Stomach (tissue), 9 donors: Measurements from ENCODE around the gene FHOD3. TPM values are rescaled to one million over a fixed set of nuclear protein-coding genes. Genes with fewer than 3 reads are reported as not detected.
"Not testable (repeated sequence)": the region's sequence is repeated elsewhere in the genome, so short reads cannot be mapped to it uniquely, and the experiment has no call there.

Source experiments
- DNase-seq, 2 donors: peaks; one replicate each; pipeline versions ENCODE4 v3.0.0 to v3.0.0-alpha.2; 2013 to 2019
- H3K27ac ChIP-seq, 5 donors: fragments of 200-600 bp in 4 of 5; sonication (generic) in 4 of 5; one replicate each; pipeline ENCODE4 v1.5.1; 2013 to 2019; ENCODE audit warnings: mild to moderate bottlenecking in 1 of 5, moderate library complexity in 1 of 5
- H3K27me3 ChIP-seq, 3 donors: fragments of 200-600 bp; sonication (generic); one replicate each; pipeline ENCODE4 v1.5.1; 2017 to 2019; ENCODE audit warnings: mixed run types in 1 of 3
- H3K36me3 ChIP-seq, 4 donors: fragments of 200-600 bp; sonication (generic); 1 replicate in 3 of 4; 2 replicates in 1 of 4; pipeline ENCODE4 v1.5.1; 2016 to 2019
- H3K4me1 ChIP-seq, 4 donors: fragments of 200-600 bp; sonication (generic); one replicate each; pipeline ENCODE4 v1.5.1; 2016 to 2019
- H3K4me3 ChIP-seq, 4 donors: fragments of 200-600 bp; sonication (generic) in 3 of 4; one replicate each; pipeline ENCODE4 v1.5.1; 2016 to 2019; ENCODE audit warnings: mild to moderate bottlenecking in 1 of 4
- H3K9me3 ChIP-seq, 4 donors: fragments of 200-600 bp; sonication (generic); one replicate each; pipeline ENCODE4 v1.5.1; 2016 to 2019
- CTCF ChIP-seq, 7 experiments: fragments of 450-650 bp in 4 of 7; fragments of 200-600 bp in 3 of 7; sonication (generic) in 3 of 7; IDR thresholded peaks; one replicate each; pipeline ENCODE4 v1.5.1; 2016 to 2019; ENCODE audit warnings: antibody characterized with exemption in 7 of 7, control low read depth in 2 of 7, mild to moderate bottlenecking in 1 of 7
- EP300 ChIP-seq: sonication (generic); formaldehyde crosslinking; IDR thresholded peaks from one replicate; pipeline ENCODE4 v1.6.1; 2017; ENCODE audit warnings: antibody characterized with exemption
- POLR2A ChIP-seq, 4 donors: fragments of 450-650 bp; IDR thresholded peaks; one replicate each; pipeline ENCODE4 v1.6.1; 2016; ENCODE audit warnings: antibody characterized with exemption in 4 of 4, control low read depth in 2 of 4, mild to moderate bottlenecking in 1 of 4, moderate library complexity in 1 of 4
- POLR2AphosphoS5 ChIP-seq, 3 donors: sonication (generic); formaldehyde crosslinking; IDR thresholded peaks; one replicate each; pipeline ENCODE4 v1.6.1; 2016; ENCODE audit warnings: antibody characterized with exemption in 3 of 3
- WGBS, 5 donors: extraction: QIAGEN DNeasy Blood & Tissue Kit in 3 of 5; methylation state at CpG; one replicate each; pipeline versions ENCODE4 v1.1.5 to v1.1.7; 2013 to 2018; 5-methylcytosine and 5-hydroxymethylcytosine counted together
- intact Hi-C: fragments of 100-400 bp; cut with DNase I; formaldehyde crosslinking; loops from one replicate; pipeline ENCODE4 v1.15.1; 2023; ENCODE audit warnings: low total_unique reads
- polyA plus RNA-seq, 3 donors: library from polyadenylated mRNA; stranded (reverse); fragments of 200-250 nt; gene quantifications; one replicate each; pipeline ENCODE4 v1.2.3, GENCODE V29; 2013
- total RNA-seq, 5 donors: library from RNA; depleted of rRNA; stranded (reverse); fragments of >200 nt; gene quantifications; one replicate each; pipeline versions ENCODE4 v1.1.0 to v1.2.3, GENCODE V29; 2014 to 2016
- donor health status: healthy with polysubstance abuse.
- donor health status: Bipolar disorder and iron deficiency.
- donor health status: healthy.

FHOD3 gene
- total and polyA plus RNA-seq, 8 donors: under 0.01 to 9.1 (median 4.6) TPM

GRCh38 chr18:36760598-36760997 lies 463.1 kb downstream of the FHOD3 start:
- Histone ChIP-seq H3K36me3 (no peaks in the 10 kb centered on the region), H3K4me1 (peaks cover 0 to 12% (median 0%) of the 10 kb centered on the region in 4 donors), H3K27ac (no peak overlapping the region), H3K27me3 (no peaks in the 10 kb centered on the region), H3K9me3 (no peaks in the 10 kb centered on the region), H3K4me3 (no peak overlapping the region)
- no peak for DNase-seq
- intact Hi-C loops: no loop called here
- 89 to 95% (median 91%) methylated on average over 23 to 29 of the region's 29 CpGs for whole genome bisulfite sequencing, 5 donors
- TF ChIP-seq POLR2AphosphoS5 (IDR thresholded peaks at IDR 0.05) (no peak), POLR2A (IDR thresholded peaks at IDR 0.05) (no peak), CTCF (IDR thresholded peaks at IDR 0.05) (no peak), EP300 (no peak)

GRCh38 chr18:36761186-36761698 lies 463.7 kb downstream of the FHOD3 start:
- peaks cover 0 to 12% (median 0%) of the 10 kb centered on the region in 4 donors for H3K4me1 ChIP-seq
- TF ChIP-seq CTCF (IDR thresholded peaks at IDR 0.05) (no peak), POLR2A (IDR thresholded peaks at IDR 0.05) (no peak), EP300 (no peak), POLR2AphosphoS5 (IDR thresholded peaks at IDR 0.05) (no peak)
- H3K27me3 ChIP-seq: no peaks in the 10 kb centered on the region
- intact Hi-C loops: no loop called here
- H3K27ac ChIP-seq: no peak overlapping the region
- WGBS, 5 donors: 81 to 89% (median 88%) methylated on average over 12 of the region's 12 CpGs
- no peak overlapping the region for H3K4me3 ChIP-seq
- H3K9me3 ChIP-seq: no peaks in the 10 kb centered on the region
- no peak for DNase-seq
- H3K36me3 ChIP-seq: no peaks in the 10 kb centered on the region

GRCh38 chr18:36762074-36762473 lies 464.6 kb downstream of the FHOD3 start:
- Histone ChIP-seq H3K4me3 (no peak overlapping the region), H3K27ac (no peak overlapping the region), H3K27me3 (no peaks in the 10 kb centered on the region), H3K36me3 (no peaks in the 10 kb centered on the region), H3K4me1 (peaks cover 0 to 4% (median 0%) of the 10 kb centered on the region in 4 donors), H3K9me3 (no peaks in the 10 kb centered on the region)
- TF ChIP-seq CTCF (IDR thresholded peaks at IDR 0.05) (no peak), POLR2AphosphoS5 (IDR thresholded peaks at IDR 0.05) (no peak), POLR2A (IDR thresholded peaks at IDR 0.05) (no peak), EP300 (no peak)
- WGBS, 5 donors: 77 to 90% (median 82%) methylated on average over 2 of the region's 2 CpGs
- intact Hi-C loops: no loop called here
- no peak for DNase-seq

- H3K4me3 ChIP-seq, H3K27ac ChIP-seq, H3K36me3 ChIP-seq, H3K4me1 ChIP-seq, H3K27me3 ChIP-seq, H3K9me3 ChIP-seq, intact Hi-C loops, DNase-seq: not testable (repeated sequence)
- 90 to 97% (median 96%) methylated on average over 24 to 26 of the region's 26 CpGs for WGBS, 5 donors
These were observed 465.5 kb downstream of the FHOD3 start for GRCh38 chr18:36762965-36763364.

- no peaks in the 10 kb centered on the region for H3K9me3 ChIP-seq
- no peak overlapping the region for H3K27ac ChIP-seq
- intact Hi-C loops: no loop called here
- DNase-seq: no peak
- H3K4me3 ChIP-seq: no peak overlapping the region
- TF ChIP-seq POLR2AphosphoS5 (IDR thresholded peaks at IDR 0.05) (no peak), POLR2A (IDR thresholded peaks at IDR 0.05) (no peak), CTCF (IDR thresholded peaks at IDR 0.05) (no peak), EP300 (no peak)
- no peaks in the 10 kb centered on the region for H3K27me3 ChIP-seq
- H3K36me3 ChIP-seq: no peaks in the 10 kb centered on the region
- WGBS, 5 donors: 28 to 44% (median 43%) methylated on average over 3 of the region's 3 CpGs
- no peaks in the 10 kb centered on the region for H3K4me1 ChIP-seq
These were observed 469.3 kb downstream of the FHOD3 start for GRCh38 chr18:36766836-36767235.
